ENCODE data around the gene TMEM87B.

TMEM87B gene

DNA sequence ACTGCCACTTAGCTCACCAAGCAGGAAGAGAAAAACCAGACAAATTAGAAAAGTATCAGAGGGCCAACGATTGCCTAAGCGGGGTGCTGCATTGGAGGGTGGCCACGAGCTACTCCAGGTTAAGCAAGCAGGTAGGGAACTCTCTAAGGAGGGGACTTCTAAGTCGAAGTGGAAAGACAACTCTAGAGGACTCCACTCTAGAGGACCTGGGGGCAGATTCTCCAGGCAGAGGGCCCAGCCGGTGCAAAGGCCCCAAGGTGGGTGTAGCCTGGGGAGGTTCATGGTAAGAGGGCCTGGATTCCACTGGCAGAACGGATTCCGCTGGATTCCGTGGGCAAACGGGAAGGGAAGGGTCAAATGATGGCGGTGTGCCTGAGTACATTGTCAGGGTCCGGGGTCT is 95.8 kb downstream of the TMEM87B start:
- DNase-seq (ENCODE audit: low spot score) = no peak

DNA sequence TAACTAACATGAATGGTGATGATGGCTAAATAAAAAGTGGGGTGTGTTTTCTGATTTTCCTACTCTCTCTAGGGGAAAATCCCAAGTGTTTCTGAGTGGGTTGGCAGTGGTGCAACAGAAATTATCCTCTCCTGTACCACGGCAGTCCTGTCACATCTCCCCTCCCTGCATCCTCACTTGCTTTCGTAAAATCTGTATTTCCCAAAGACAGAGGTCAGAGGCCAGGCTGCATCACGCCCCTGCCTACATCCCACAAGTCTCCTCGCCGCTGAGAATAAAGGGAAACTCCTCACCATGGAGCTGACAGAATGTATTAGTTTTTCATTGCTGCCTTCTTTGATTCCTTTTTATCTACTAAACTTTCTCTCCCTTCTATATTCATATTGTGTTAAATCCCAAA is 96.2 kb downstream of the TMEM87B start:
- no peak for DNase-seq (ENCODE audit: low spot score)

DNA sequence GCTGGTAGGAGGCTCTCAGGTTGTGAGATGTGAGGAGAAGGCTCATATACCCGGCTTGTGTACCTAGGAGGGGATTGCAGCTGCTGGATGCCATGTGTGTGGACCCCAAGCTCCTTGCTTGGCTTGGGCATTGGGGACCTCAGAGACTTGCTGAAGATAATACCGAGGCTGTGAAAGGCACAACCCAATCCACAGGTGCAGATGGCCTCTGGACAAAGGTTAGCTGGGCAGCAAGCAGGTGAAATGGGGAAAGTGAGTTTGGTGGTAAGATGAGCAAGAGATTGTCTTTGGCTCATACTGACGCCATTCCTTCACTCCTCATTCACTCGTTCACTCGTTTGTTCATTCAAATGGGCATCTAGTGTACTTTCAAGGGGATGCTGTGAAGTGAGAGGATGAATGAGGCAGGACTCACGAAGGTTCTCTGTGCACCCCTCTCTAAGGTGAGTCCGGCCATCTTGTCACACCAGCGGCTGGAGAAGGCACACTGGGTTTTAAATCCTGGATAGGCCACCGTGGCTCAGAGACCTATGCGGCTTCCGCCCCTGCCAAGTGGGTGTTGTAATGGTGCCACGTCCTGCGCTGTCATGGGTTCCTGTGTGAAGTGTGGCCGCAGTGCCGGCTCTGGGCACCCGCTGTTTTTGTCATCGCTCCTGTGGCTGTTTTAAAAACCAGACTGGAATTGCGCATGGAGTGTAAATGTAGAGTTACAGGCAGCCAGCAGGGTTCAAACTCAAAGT is 96.8 kb downstream of the TMEM87B start:
- DNase-seq (ENCODE audit: low spot score) = no peak

DNA sequence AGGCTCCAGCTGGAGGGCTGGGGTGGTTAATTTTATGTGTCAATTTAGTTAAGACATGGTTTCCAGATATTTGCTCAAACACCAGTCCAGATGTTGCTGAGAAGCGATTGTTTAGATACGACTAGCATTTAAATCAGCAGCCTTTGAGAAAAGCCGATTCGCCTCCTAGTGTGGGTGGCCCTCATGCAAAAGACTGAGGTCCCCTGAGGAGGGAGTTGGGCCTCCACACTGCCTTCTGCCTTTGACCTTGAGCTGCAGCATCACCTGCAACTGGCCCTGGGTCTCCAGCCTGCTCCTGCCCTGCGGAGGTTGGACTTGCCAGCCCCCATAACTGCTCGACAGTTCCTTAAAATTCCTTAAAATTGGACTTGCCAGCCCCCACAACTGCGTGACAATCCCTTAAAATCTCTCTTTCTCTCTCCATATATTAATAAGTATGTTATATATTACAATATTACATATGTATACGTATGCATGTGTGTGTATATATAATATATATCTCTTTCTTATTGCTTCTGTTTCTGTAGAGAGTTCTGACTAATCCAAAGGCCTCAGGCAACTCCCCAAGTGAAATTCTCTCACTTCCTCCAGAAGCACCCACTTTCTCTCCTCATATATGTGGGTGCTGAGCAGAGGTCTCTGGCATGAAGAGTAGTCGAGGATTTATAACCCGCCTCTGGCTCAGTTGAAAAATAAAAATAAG is 97.6 kb downstream of the TMEM87B start:
- no peak for DNase-seq (ENCODE audit: low spot score)

DNA sequence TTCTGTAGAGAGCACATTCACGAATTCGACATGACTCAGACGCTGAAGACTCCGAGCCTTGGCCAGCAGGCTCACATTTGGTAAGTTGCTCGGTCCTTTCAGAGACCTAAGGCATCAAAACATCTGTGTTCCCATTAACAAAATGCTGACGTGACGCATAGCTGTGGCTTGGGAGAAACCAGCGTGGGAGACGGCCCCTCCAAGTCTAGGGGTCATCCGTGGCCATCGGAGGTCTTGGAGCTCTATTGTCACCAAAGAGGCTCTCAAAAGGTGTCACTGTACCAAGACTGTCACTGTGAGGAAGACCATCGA is 98.1 kb downstream of the TMEM87B start:
- no peak for DNase-seq (ENCODE audit: low spot score)

DNA sequence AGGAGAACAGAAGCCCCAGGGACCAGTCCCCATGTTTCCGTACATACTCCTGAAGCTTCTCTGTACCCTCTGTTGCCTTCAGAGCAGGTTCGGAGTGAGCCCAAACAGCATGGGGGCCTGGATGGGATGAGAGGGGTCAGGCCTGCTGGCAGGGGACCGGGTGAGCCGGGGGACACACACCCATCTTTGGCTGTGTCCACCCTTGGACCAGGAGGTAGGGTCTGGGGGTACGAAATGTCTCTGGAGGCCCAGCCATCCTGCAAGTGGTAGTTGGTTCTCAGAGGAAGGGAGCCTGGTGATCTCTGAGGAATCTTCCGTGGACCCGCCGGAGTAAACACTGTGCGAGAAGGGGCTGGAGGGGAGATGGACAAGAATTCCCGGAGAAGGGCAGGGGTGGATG is 98.4 kb downstream of the TMEM87B start:
- DNase-seq (ENCODE audit: low spot score) = no peak

DNA sequence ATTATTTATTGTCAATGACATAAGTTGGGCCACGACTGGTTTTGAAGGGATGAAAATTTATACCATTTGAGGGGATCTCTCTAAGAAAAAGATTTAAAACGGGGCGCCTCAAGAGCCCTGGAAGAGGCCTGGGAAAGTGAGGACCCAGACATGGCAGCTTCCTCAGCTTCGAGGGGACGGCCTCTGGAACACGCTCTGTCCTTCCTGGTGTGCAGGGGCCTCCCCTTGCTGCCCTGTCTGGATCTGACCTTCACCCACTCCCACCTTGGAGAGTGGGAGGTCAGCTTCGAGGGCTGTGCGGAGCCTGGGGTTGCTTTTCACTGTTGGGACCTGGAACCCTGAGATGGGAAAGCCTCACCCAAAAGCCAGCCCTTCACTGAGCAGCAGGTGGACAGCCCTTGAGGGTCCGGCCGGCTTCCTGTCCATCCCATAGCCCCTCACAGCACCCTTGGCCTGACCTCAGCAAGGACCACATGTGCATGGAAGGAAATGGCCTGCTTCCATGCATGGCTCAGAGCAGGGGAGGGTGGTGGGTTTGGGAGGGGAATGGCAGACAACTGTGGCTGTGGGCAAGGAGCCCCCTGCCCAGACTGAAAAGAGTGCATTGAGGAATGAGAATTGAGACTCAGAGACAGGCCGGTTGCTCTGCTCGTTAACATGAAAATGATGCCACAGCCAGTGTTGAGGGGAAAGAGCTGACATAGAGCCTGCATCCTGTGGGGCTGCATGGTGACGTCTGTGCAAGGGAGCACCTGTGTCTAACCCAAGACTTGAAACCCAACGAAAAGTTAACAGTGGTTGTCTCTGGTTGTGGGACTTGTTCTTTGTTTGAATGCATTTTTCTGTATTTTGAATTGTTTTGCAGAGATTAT is 99.4 kb downstream of the TMEM87B start:
- no peak for DNase-seq (ENCODE audit: low spot score)

DNA sequence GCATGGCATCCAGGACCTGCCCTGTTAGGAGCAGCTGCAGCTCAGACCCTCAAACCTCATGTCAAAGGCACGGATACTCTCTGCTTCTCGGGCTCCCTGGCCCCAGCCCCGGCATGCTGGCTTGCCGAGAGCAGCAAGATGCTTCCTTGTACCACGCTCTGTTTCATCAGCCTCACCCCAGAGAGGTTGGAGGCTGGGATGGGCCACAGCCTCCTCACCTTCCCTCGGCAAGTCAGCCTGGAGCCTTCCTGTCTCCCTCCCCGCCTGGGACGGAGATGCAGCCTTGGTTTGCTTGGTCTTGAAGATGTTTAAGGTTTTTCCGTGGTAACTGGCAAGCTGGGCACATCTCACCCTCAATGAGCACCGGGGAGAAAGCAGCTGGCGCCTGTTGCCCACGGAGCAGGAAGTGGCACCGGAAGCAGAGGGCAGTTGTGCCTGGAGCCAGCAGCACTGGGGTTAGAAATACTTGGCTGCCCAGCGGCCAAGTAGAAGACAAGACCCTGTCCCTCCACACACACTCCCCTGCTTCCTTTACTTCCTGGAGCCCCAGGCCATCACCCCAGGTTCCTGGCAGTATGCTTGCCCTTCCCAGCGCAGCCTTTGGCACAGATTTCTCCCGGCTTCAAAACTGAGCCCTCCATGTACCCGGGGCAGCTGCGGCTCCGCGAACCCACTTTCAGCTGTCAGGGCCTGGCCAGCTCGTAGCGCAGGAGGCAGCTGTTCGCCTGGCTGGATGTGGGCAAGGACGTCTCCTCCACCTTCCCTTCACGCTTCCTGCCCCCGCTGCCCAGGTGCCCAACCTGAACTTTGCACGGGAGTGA is 100.5 kb downstream of the TMEM87B start:
- DNase-seq (ENCODE audit: low spot score) = no peak

DNA sequence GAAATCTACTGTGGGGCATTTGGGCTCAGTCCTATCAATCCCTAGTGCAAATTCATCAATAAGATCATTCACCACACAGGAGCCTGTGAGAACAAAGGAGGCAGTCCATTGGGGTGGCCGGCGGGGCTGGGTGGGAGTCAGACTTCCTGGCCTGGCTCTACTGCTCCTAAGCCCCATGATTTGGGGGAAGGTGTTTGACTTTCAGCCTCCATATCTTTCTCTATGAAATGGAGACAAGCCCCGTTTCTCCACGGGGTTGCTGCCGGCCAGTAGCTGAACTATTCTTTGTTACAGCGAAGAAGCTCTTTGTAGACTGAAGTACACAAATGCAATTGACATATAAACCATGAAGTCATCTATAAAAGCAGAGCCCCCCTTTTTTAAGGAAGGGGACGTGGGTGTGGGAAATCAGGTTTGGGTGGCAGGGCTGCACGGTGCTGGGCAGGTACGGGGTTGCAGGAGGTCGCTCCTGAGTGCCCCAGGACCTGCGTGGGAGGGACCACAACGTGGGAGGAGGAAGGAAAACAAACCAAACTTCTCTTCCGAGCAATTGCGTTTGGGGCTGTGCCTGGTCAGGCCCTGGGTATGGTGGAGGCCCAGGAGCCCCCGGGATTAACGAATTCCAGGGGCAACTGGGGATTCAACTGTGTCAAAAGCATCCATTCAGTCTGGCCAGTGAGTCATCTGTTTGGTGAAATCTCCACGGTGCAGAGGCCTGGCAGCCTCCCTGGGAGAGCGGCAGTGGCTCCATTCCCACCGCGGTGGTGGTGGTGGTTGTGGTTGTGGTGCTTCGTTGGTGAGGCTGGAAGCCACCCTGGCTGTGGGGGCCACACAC is 101.3 kb downstream of the TMEM87B start:
- DNase-seq (ENCODE audit: low spot score) = no peak

DNA sequence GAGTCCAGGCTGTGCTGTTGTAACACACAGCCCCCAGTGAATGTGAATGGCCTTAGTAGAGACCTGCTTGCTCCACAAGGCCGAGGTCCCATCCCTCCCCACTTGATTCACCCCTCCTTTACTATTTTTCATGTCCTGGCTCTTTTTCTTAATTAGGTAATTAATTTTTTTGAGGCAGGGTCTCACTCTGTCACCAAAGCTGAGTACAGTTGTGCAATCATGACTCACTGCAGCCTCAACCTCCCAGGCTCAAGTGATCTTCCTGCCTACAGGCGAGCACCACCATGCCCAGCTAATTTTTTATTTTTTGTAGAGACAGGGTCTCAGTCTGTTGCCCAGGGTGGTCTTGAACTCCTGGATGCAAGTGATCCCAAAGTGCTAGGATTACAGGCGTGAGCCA is 102.4 kb downstream of the TMEM87B start:
- no peak for DNase-seq (ENCODE audit: low spot score)

DNA sequence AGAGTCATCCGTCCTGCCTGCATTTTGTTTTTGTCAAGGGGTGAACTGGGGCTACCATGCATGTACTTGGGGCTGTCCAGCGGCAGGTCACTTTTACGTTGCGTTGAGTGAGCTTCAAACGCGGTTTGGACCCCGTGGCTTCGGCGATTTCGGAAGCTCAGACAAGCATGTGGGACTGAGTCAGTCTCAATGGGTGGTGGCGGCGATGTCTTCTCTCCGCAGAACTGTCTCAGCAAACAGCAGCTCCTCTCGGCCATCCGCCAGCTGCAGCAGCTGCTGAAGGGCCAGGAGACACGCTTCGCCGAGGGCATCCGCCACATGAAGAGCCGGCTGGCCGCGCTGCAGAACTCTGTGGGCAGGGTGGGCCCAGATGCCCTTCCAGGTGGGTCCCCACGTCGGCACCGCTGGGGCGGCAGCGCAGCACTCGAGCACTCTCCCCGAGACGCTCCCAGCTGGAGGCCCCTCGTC is 104.4 kb downstream of the TMEM87B start:
- no peak for DNase-seq (ENCODE audit: low spot score)

DNA sequence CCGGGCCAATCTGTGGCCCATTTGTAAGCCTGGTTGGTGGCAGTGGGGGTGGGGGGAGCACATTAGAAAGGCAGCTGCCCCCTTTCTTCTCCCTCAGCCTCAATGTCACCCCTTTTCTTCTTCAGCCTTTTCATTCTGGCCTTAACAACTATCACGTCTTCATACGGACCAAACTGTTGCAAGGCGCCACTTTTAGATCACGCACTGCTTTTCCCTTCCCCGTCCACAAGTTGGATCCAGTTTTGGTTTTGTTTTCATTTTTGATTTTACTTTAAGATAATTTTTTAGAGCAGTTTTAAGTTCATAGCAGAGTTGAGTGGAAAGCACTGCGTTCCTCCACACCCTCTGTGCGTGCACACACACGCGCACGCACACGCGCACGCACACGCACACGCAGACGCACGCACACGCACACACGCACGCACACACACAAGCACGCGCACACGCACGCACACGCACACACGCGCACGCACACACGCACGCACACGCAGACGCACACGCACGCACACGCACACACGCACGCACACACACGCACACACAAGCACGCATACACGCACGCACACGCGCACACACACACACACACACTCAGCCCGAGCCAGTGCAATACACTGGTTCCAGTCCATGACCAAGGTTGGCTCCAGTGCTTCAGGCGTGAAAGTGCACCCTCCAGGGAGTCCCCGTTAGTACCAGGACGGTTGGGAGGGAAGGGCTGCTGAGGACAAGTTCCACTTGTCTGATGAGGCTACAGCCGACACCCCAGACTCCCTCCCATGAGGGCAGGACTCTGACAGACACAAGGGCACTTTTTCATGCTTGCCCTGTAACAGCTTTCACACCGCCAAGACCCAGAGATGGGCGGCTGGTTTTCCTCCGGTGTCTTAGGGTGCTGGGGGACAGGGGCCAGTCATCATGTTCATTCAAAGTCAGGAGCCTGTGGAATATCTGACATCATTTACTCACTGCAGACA is 105.5 kb downstream of the TMEM87B start:
- no peak for DNase-seq (ENCODE audit: low spot score)

DNA sequence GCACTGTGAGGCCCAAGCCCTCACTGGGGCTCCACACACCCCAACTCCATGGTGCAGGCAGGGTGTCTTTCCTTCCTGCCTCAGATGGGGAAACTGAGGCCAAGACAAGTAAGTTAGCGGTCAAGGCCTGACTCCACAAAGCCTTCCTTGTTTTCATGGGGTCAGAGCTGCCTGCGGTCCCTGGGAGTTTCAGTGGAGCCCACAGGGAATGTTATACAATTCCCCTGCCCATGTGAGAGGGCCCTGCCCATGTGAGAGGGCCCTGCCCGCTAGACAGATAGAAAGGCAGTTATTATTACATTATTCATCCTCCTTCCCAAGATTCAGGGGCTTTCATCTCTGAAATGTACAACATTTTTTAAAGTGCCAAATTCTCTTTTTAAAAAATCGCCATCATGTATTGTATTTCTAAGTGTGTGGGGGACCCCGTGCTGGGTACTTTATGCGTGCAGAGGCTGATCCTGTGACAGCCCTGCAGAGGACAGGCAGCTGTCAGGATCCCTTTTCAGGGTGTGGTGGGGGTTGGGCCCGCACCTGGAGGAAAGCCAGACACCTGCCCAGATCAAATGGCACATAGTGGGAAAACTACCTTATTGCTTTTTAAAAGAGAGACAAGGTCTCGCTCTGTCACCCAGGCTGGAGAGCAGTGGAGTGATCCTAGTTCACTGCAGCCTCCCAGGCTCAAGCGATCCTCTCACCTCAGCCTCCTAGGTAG is 106.5 kb downstream of the TMEM87B start:
- no peak for DNase-seq (ENCODE audit: low spot score)

DNA sequence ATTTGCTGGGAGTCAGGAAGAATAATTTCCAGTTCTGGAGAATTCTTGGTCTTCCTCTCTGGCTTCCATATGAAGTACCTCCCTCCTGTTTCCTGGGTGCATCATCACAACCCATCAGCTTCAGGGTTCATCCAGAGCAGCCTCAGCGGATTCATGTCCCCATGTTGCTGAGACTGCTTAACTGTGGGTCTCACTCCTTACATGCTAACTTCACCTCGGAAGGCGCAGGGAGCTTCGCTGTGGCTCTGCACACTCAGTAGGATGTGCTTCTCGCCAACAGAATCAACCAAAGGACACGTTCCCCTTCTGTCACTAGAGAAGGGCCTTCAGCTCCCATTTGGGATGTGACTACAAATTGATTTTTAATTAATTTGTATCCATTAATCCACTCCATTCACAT is 107.3 kb downstream of the TMEM87B start:
- no peak for DNase-seq (ENCODE audit: low spot score)

DNA sequence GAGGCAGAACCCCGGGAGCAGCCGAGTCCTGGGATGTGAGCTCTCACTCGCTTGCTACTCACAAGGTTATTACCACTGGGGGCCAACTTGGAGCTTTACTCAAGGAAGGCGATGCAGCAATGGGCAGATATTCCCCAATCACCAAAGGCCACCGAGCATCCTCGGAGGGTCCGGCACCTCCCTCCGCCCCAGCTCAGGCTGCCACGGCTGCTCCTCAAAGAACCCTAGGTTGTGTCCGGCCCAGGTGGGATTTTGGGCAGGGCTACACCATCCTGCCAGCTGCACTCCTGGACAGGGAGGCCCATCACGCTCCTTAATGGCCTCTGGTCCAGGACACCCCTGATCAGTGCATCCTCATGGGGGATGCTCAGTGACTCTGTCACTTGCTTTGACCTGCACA is 107.9 kb downstream of the TMEM87B start:
- no peak for DNase-seq (ENCODE audit: low spot score)

DNA sequence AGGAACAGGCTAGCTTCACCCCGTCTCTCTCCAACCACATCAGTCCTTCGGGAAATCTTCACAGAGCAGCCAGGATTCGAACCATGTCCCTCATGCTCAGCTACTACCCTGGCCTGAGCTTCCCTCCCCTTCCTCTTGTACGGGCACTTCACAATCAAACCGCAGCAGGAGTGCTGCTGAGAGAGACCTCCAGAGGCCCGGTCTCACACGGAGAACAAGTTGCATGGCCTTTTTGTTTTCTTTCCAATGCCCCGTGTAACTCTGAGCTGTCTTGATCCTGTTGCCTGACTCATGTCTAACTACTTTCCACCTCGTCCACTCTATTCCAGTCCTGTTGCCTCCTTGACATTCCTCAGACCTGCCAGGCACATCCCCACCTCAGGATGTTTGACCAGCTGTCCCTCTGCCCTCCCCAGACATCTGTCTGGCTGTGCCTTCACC is 108.5 kb downstream of the TMEM87B start:
- DNase-seq (ENCODE audit: low spot score) = no peak

DNA sequence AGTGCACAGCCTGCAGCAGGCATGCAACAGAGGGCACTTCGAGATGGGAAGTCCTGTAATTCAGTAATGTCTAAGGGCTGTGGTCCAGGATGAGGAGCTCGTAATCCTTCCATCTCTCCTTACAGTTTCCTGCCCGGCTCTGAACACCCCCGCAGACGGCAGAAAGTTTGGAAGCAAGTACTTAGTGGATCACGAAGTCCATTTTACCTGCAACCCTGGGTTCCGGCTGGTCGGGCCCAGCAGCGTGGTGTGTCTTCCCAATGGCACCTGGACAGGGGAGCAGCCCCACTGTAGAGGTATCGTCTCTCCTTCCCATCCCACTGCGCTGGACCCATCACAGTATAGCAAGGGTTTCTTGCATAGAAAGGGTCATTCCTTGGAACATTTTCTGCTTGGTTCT is 109.8 kb downstream of the TMEM87B start:
- no peak for DNase-seq (ENCODE audit: low spot score)

DNA sequence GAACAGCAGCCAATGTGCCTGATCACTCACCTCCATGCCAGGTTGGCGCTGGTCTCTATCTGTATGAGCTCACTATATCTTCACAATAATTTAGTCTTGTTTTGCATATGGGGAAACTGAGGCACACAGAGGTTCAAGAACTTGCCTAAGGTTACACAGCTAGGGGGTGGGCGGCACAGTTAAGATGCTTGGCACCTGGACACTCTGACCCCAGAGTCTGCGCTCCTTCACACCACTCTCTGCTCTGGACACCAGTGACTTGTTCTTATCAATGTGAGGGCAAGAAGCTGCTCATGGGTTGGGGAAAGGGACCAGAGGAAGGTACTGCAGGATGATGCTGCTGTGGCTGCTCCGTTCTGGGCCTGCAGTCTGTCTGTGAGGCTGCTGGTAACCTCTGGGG is 110.2 kb downstream of the TMEM87B start:
- no peak for DNase-seq (ENCODE audit: low spot score)

DNA sequence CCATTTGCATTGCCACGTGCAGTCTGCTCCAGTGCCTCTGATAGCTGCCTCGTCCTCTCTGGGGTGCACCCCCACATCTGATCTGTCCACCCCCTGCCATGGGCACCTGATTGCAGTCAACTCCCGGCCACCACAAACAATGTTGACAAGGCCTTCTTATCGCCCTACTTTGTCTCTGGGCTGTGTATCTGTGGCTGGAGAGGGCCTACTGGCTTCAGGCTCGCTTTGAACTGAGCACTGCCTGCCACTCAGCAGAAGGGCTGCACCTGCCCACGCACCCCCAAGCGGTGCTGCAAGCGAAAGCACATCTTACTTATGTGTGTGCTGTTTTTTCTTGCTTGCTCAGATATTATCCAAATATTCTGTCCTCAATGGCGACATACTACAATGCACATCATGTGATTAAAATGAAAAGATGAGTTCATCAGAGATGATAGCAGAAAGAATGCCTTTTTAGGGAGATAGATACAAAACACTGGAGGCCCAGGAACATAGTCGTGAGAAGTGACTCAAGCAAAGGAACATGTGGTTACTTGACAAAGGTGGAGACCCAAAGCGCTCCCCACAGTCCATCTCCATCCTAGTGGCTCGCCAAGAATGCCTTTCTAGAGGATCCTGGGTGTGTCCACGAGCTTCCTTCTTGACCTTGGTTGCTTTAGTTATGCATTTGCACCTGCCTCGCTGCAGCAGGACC is 111.9 kb downstream of the TMEM87B start:
- DNase-seq (ENCODE audit: low spot score) = peak; percentile 39

All from Ammon's horn (tissue), 1 donor.